B cell (primary cell): ENCODE results near the gene RNF220. TPM values are rescaled to one million over a fixed set of nuclear protein-coding genes. Genes with fewer than 3 reads are reported as not detected.

Experiments
- ATAC-seq: fragments of 200-7000 bp; cut with Tn5 transposase; one replicate; pipeline ENCODE4 v1.10.0; 2021; ENCODE audit warnings: low read depth, mild to moderate bottlenecking, moderate number of reproducible peaks, moderate library complexity
- CTCF ChIA-PET: fragments of 350-600 bp; sonication (Branson Sonifier 250); formaldehyde crosslinking; loops from one replicate; lab custom pipeline; 2021; ENCODE audit warnings: antibody characterized with exemption, inconsistent platforms; lab: Charles Lee
- POLR2A ChIA-PET: fragments of 350-600 bp; sonication (Branson Sonifier 250); formaldehyde crosslinking; loops from one replicate; lab custom pipeline; 2021; ENCODE audit warnings: antibody characterized with exemption; lab: Charles Lee
- DNase-seq: peaks from one replicate; pipeline ENCODE4 v3.0.0; 2013
- H2AFZ ChIP-seq: 2 replicates; pipeline ENCODE4 v1.6.1; 2012; ENCODE audit warnings: mild to moderate bottlenecking, low read depth, low read length; ENCODE audit not compliant: insufficient read depth, poor library complexity, severe bottlenecking
- H3K27ac ChIP-seq, 2 donors: 1 replicate in 1 of 2; 2 replicates in 1 of 2; pipeline ENCODE4 v1.5.1; 2012 to 2013; ENCODE audit warnings: low read length in 2 of 2, mild to moderate bottlenecking in 2 of 2, moderate library complexity in 1 of 2
- H3K27me3 ChIP-seq, 4 experiments: fragments of 200-600 bp in 1 of 4; sonication (generic) in 1 of 4; replicated peaks in 1 of 4; 1 replicate in 2 of 4; 2 replicates in 2 of 4; pipeline versions ENCODE4 v1.6.1 to v1.7.0; 2013 to 2016; ENCODE audit warnings: low read length in 3 of 4, mild to moderate bottlenecking in 2 of 4, mixed read lengths in 1 of 4, moderate library complexity in 1 of 4; ENCODE audit not compliant: insufficient read depth in 4 of 4, control insufficient read depth in 3 of 4; ENCODE audit errors: control extremely low read depth in 1 of 4
- H3K36me3 ChIP-seq, 2 experiments: replicated peaks in 1 of 2; 1 replicate in 1 of 2; 2 replicates in 1 of 2; pipeline versions ENCODE4 v1.6.1 to v1.7.1; 2013; ENCODE audit warnings: low read length in 1 of 2; ENCODE audit not compliant: insufficient read depth in 2 of 2, control insufficient read depth in 1 of 2; ENCODE audit errors: control extremely low read depth in 1 of 2, extremely low read depth in 1 of 2
- H3K4me1 ChIP-seq, 2 donors: fragments of 200-600 bp in 1 of 2; sonication (generic) in 1 of 2; 1 replicate in 1 of 2; 2 replicates in 1 of 2; pipeline versions ENCODE4 v1.5.1 to v1.6.1; 2013 to 2017; ENCODE audit warnings: low read length in 2 of 2; ENCODE audit not compliant: control insufficient read depth in 2 of 2, insufficient read depth in 2 of 2
- H3K4me2 ChIP-seq: replicated peaks from 2 replicates; pipeline ENCODE3; 2012; ENCODE audit warnings: mild to moderate bottlenecking, low read depth, low read length; ENCODE audit not compliant: poor library complexity, severe bottlenecking
- H3K4me3 ChIP-seq, 5 experiments: fragments of 200-600 bp in 1 of 5; sonication (generic) in 1 of 5; 1 replicate in 3 of 5; 2 replicates in 2 of 5; pipeline versions ENCODE4 v1.5.1 to v1.7.0; 2011 to 2016; ENCODE audit warnings: low read length in 4 of 5, mild to moderate bottlenecking in 4 of 5, low read depth in 2 of 5, control low read depth in 1 of 5, moderate library complexity in 1 of 5; ENCODE audit not compliant: insufficient read depth in 1 of 5; ENCODE audit errors: control extremely low read depth in 1 of 5, extremely low read depth in 1 of 5
- H3K79me2 ChIP-seq: fragments of 200-600 bp; sonication (generic); one replicate; pipeline ENCODE4 v1.6.0; 2016; ENCODE audit warnings: low read length; ENCODE audit not compliant: control insufficient read depth, insufficient read depth
- H3K9ac ChIP-seq: fragments of 200-600 bp; sonication (generic); 2 replicates; pipeline ENCODE4 v1.6.1; 2017; ENCODE audit warnings: mild to moderate bottlenecking, low read length, moderate library complexity
- H3K9me3 ChIP-seq, 3 donors: one replicate each; pipeline versions ENCODE4 v1.6.1 to v1.7.1; 2013; ENCODE audit warnings: low read length in 2 of 3; ENCODE audit not compliant: control insufficient read depth in 2 of 3, insufficient read depth in 1 of 3; ENCODE audit errors: control extremely low read depth in 1 of 3
- H4K20me1 ChIP-seq: 2 replicates; pipeline ENCODE4 v1.6.0; 2012; ENCODE audit warnings: mild to moderate bottlenecking, low read length; ENCODE audit not compliant: insufficient read depth, control insufficient read depth, poor library complexity, severe bottlenecking
- H3K27ac Mint-ChIP-seq: one replicate; pipeline ENCODE4 v1.8.0; 2021; ENCODE audit warnings: mixed read lengths
- H3K27me3 Mint-ChIP-seq: one replicate; pipeline ENCODE4 v1.8.0; 2021; ENCODE audit warnings: mixed read lengths
- H3K4me1 Mint-ChIP-seq: one replicate; pipeline ENCODE4 v1.8.0; 2021; ENCODE audit warnings: mixed read lengths
- H3K4me3 Mint-ChIP-seq: one replicate; pipeline ENCODE4 v1.8.0; 2021; ENCODE audit warnings: mixed read lengths
- H3K9me3 Mint-ChIP-seq: one replicate; pipeline ENCODE4 v1.8.0; 2022; ENCODE audit warnings: mixed read lengths; ENCODE audit not compliant: insufficient read depth
- EZH2 ChIP-seq: IDR thresholded peaks from 2 replicates; pipeline ENCODE4 v1.6.1; 2012; ENCODE audit warnings: borderline replicate concordance, low read depth, mild to moderate bottlenecking, moderate library complexity, low read length; ENCODE audit not compliant: insufficient read depth, poor library complexity, severe bottlenecking
- WGBS: methylation state at CpG from one replicate; pipeline ENCODE4 v1.1.5; 2013; ENCODE audit warnings: missing lambda C conversion rate; ENCODE audit not compliant: insufficient coverage; 5-methylcytosine and 5-hydroxymethylcytosine counted together
- intact Hi-C: fragments of 100-400 bp; cut with micrococcal nuclease; formaldehyde crosslinking; loops from one replicate; pipeline ENCODE4 v1.10.0; 2022
- polyA plus RNA-seq: library from polyadenylated mRNA; depleted of rRNA; stranded (reverse); fragments of >200 nt; gene quantifications from 2 replicates; pipeline ENCODE4 v1.2.3, GENCODE V29; 2012
- total RNA-seq, 2 donors: library from RNA; stranded (reverse); fragments of 120-200 nt in 1 of 2; gene quantifications; 1 replicate in 1 of 2; 2 replicates in 1 of 2; pipeline versions ENCODE4 v1.2.3 to v1.2.4, GENCODE V29; 2013 to 2022
- TF ChIP-seq, protein P1 (sequence below): fragments of 200-600 bp; IDR thresholded peaks from one replicate; pipeline ENCODE4 v1.8.0; 2022; ENCODE audit warnings: antibody characterized with exemption, mild to moderate bottlenecking

Gene RNF220
- total and polyA plus RNA-seq, 2 donors (not counting 1 experiment from before 2014, with no cell fraction given) = 115 to 141 TPM

DNA sequence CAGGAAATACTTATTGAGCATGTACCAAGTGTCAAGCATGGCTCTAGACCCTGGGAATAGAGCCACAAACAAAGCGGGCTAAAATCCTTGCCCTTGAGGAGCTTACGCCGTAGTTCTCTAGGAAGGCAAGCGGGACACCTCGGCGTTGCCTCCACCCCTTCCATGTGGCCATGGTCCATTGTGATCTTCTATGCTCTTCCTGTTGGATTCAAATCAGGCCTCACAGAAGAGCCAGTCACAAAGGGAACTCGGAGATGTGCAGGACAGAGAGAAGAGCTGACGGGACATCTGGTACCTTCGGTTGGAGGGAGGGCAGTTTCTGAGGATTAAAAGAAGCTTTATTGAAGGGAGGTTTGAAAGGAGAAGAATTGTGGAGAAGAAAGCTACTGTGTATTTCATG is 139.9 kb downstream of the RNF220 start:
- H3K27me3 ChIP-seq = no peaks in the 10 kb centered on the region
- no peak overlapping the region for H3K27ac Mint-ChIP-seq
- H3K4me2 ChIP-seq = no peak overlapping the region
- TF ChIP-seq, protein P1, sequence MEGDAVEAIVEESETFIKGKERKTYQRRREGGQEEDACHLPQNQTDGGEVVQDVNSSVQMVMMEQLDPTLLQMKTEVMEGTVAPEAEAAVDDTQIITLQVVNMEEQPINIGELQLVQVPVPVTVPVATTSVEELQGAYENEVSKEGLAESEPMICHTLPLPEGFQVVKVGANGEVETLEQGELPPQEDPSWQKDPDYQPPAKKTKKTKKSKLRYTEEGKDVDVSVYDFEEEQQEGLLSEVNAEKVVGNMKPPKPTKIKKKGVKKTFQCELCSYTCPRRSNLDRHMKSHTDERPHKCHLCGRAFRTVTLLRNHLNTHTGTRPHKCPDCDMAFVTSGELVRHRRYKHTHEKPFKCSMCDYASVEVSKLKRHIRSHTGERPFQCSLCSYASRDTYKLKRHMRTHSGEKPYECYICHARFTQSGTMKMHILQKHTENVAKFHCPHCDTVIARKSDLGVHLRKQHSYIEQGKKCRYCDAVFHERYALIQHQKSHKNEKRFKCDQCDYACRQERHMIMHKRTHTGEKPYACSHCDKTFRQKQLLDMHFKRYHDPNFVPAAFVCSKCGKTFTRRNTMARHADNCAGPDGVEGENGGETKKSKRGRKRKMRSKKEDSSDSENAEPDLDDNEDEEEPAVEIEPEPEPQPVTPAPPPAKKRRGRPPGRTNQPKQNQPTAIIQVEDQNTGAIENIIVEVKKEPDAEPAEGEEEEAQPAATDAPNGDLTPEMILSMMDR = no peak
- no peak for TF ChIP-seq EZH2
- no peak for DNase-seq
- H3K36me3 ChIP-seq = no peaks in the 10 kb centered on the region
- H3K9me3 Mint-ChIP-seq = no peaks in the 10 kb centered on the region
- intact Hi-C loops = no loop called here
- no peak overlapping the region for H3K4me3 Mint-ChIP-seq
- H3K9me3 ChIP-seq = no peaks in the 10 kb centered on the region
- H3K79me2 ChIP-seq = no peaks in the 10 kb centered on the region
- H2AFZ ChIP-seq = no peak overlapping the region
- no peak for ATAC-seq
- POLR2A ChIA-PET = no interaction called here
- no peak overlapping the region for H3K9ac ChIP-seq
- no peaks in the 10 kb centered on the region for H3K4me1 Mint-ChIP-seq
- H3K27ac ChIP-seq = no peak overlapping the region
- CTCF ChIA-PET = interaction anchor here (0.8 kb wide), 1 partner anchor 167 kb away, joined by 3 read pairs; no protein-coding TSS in a partner anchor
- peaks cover 33% of the 10 kb centered on the region for H3K27me3 Mint-ChIP-seq
- H3K4me3 ChIP-seq = no peak overlapping the region
- 96% methylated on average over 8 of the region's 9 CpGs for WGBS
- H4K20me1 ChIP-seq = no peaks in the 10 kb centered on the region
- H3K4me1 ChIP-seq = no peaks in the 10 kb centered on the region

DNA sequence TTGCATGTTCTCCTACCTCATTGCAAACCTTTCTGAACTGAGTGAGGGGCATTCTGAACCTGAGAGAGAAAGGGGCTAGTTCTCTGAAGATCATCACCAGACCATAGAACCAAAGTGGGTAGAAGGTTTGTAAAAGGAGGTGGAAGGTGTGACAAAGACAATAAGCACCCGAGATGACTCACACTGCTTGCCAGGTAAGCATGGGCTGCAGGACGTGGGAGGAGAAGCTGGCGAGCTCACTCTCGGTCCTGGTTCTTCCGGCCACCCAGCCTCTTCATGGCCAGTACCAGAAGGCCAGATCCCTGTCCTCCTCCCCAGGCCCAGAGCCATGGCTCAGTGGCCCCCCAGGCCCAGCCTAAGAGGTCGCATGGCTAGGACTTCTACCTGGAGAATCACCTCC is 140.9 kb downstream of the RNF220 start:
- ChIA-PET POLR2A (no interaction called here), CTCF (no interaction called here)
- Histone ChIP-seq H3K27ac (no peak overlapping the region), H2AFZ (no peak overlapping the region), H3K36me3 (no peaks in the 10 kb centered on the region), H3K4me3 (no peak overlapping the region), H3K4me2 (no peak overlapping the region), H4K20me1 (no peaks in the 10 kb centered on the region), H3K9ac (no peak overlapping the region), H3K9me3 (no peaks in the 10 kb centered on the region), H3K27me3 (no peaks in the 10 kb centered on the region), H3K4me1 (no peaks in the 10 kb centered on the region), H3K79me2 (no peaks in the 10 kb centered on the region)
- no peak overlapping the region for H3K27ac Mint-ChIP-seq
- no peaks in the 10 kb centered on the region for H3K9me3 Mint-ChIP-seq
- intact Hi-C loops = no loop called here
- H3K27me3 Mint-ChIP-seq = peaks cover 31% of the 10 kb centered on the region
- no peak overlapping the region for H3K4me3 Mint-ChIP-seq
- DNase-seq = no peak
- TF ChIP-seq, protein P1 = no peak
- no peak for TF ChIP-seq EZH2
- ATAC-seq = no peak
- WGBS = 86% methylated on average over 6 of the region's 6 CpGs
- no peaks in the 10 kb centered on the region for H3K4me1 Mint-ChIP-seq
